Cardiac muscle cell (in vitro differentiated cells and primary cell): ENCODE measurements around the gene OPN4. TPM values are rescaled to one million over a fixed set of nuclear protein-coding genes. Genes with fewer than 3 reads are reported as not detected.

Experiments used
- DNase-seq, 2 donors: peaks; one replicate each; pipeline versions ENCODE4 v3.0.0 to v3.0.0-alpha.2; 2010 to 2017; ENCODE audit warnings: low read depth in 1 of 2, low spot score in 1 of 2
- H3K27ac ChIP-seq: fragments of 200-600 bp; sonication (generic); 2 replicates; pipeline ENCODE4 v1.5.1; 2016
- H3K27me3 ChIP-seq: fragments of 200-600 bp; sonication (generic); 2 replicates; pipeline ENCODE4 v1.6.0; 2016; ENCODE audit warnings: control low read depth
- H3K36me3 ChIP-seq: fragments of 200-600 bp; sonication (generic); 2 replicates; pipeline ENCODE4 v1.5.1; 2016; ENCODE audit warnings: control low read depth
- H3K4me1 ChIP-seq: fragments of 200-600 bp; sonication (generic); 2 replicates; pipeline ENCODE4 v1.8.1; 2017; ENCODE audit warnings: low read depth, mild to moderate bottlenecking, mixed run types
- H3K4me3 ChIP-seq: fragments of 200-600 bp; sonication (generic); 2 replicates; pipeline ENCODE4 v1.5.1; 2016; ENCODE audit warnings: mild to moderate bottlenecking
- H3K9me3 ChIP-seq: fragments of 200-600 bp; sonication (generic); 2 replicates; pipeline ENCODE4 v1.5.1; 2017; ENCODE audit warnings: low read depth, mild to moderate bottlenecking, control low read depth
- polyA plus RNA-seq: library from polyadenylated mRNA; unstranded; fragments of >200 nt; fragmentation: Nextera tagmentation; extraction: Ambion mirVana; gene quantifications from 2 replicates; pipeline ENCODE4 v1.2.1, GENCODE V29; 2016
- total RNA-seq: library from RNA; depleted of rRNA; stranded (reverse); fragments of >200 nt; gene quantifications from 2 replicates; pipeline ENCODE4 v1.2.3, GENCODE V29; 2016
- TF ChIP-seq, protein P1 (sequence below): IDR thresholded peaks from 2 replicates; pipeline ENCODE4 v1.5.1; 2012; ENCODE audit warnings: low read depth, mild to moderate bottlenecking, low read length

OPN4 gene
- total and polyA plus RNA-seq, 2 experiments from 2014 or later, result 0.18 TPM; not detected in 1

DNA sequence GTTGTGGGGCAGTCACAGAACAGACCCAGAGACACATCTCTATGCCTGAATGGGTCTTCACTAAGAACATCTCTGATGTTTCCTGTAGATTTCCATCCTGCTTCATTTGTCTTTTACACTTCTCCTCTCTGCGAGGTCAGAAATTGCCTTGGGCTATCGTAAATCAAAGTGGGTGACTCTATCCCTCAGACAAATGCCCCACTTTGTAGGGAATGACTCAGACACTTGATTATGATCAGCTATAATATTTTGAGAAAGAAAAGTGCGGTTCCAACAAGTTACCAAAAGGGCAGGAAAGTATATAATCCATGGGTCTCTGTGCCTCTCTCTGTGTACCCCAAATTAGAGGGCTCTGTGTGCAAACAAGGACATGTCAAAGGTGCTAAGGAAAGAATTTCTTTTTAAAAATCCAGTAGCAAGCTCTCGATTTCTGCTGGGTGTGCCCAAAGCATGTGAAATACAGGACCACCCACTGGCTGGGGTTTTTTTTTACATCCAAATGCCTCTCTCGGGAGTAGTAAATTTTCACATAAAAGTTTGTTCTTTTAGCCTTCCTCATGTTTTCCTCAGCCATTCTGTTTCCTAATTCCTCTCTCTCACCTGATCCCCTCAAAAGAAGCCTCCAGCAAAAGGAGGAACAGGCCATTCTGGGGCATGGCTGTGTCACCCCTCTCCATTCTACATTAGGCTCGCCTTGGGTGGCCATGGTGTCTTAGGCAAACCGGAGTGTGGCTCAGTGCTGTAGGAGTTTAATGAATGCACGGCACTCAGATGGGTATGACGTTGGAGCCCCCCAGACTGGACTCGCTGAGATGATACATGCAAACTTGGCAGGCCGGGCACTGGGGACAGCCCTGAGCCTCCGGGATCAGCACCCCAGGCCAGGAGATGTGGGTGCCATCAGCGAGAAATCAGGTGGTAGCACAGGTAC, 6.3 kb upstream of the OPN4 start:
- Histone ChIP-seq H3K27ac (no peak overlapping the region), H3K27me3 (no peaks in the 10 kb centered on the region), H3K4me3 (no peak overlapping the region), H3K4me1 (peaks cover 29% of the 10 kb centered on the region), H3K9me3 (no peaks in the 10 kb centered on the region), H3K36me3 (no peaks in the 10 kb centered on the region)
- no peak for DNase-seq
- TF ChIP-seq, protein P1, sequence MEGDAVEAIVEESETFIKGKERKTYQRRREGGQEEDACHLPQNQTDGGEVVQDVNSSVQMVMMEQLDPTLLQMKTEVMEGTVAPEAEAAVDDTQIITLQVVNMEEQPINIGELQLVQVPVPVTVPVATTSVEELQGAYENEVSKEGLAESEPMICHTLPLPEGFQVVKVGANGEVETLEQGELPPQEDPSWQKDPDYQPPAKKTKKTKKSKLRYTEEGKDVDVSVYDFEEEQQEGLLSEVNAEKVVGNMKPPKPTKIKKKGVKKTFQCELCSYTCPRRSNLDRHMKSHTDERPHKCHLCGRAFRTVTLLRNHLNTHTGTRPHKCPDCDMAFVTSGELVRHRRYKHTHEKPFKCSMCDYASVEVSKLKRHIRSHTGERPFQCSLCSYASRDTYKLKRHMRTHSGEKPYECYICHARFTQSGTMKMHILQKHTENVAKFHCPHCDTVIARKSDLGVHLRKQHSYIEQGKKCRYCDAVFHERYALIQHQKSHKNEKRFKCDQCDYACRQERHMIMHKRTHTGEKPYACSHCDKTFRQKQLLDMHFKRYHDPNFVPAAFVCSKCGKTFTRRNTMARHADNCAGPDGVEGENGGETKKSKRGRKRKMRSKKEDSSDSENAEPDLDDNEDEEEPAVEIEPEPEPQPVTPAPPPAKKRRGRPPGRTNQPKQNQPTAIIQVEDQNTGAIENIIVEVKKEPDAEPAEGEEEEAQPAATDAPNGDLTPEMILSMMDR, result no peak

DNA sequence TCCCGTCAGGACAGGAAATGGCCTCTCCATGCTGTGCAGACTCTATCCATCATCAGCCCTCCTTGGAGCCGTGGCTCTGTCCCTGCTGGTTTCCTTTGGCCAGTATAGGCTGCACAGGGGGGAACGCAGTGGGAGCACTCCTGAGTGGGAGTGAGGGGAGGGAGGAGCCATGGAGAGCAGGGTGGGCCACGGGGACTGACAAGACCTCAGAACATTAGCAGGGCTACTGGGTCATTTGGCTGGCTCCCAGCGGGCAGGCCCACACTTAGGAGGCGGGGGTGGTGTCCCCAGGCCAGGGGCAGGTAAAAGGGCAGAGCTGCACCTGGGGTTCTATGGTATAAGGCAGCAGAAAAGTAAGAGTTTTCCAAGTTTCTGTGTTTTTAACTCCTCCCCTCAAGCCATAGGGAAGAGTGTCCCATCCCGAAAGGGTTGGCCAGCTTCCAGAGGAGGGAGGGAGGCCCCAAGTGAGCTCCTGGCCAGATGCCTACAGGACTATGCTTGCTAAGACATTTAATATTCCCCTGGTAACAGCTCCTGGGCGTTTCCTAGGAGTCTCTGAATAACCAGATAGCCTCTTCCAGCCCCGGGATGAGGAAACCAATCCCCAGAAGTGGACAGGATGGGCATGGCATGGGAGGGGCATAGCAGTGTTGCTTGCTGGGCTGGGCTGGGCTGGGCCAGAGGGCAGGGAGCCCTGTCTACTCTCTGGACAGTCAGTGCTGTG, 5.5 kb upstream of the OPN4 start:
- no peak overlapping the region for H3K4me3 ChIP-seq
- H3K36me3 ChIP-seq, result no peaks in the 10 kb centered on the region
- no peaks in the 10 kb centered on the region for H3K27me3 ChIP-seq
- peak in 1 of 2 donors; percentile 89 for DNase-seq
- H3K27ac ChIP-seq, result peak overlapping the region; percentile 28
- TF ChIP-seq, protein P1, result no peak
- H3K9me3 ChIP-seq, result no peaks in the 10 kb centered on the region
- H3K4me1 ChIP-seq, result peaks cover 29% of the 10 kb centered on the region

- DNase-seq, result no peak
- Histone ChIP-seq H3K27me3 (no peaks in the 10 kb centered on the region), H3K4me3 (no peak overlapping the region), H3K9me3 (no peaks in the 10 kb centered on the region), H3K36me3 (no peaks in the 10 kb centered on the region), H3K4me1 (peaks cover 29% of the 10 kb centered on the region), H3K27ac (peak overlapping the region; percentile 28)
- TF ChIP-seq, protein P1, result no peak
Observed at GRCh38 chr10:86649471-86650150, 4.7 kb upstream of the OPN4 start.

DNA sequence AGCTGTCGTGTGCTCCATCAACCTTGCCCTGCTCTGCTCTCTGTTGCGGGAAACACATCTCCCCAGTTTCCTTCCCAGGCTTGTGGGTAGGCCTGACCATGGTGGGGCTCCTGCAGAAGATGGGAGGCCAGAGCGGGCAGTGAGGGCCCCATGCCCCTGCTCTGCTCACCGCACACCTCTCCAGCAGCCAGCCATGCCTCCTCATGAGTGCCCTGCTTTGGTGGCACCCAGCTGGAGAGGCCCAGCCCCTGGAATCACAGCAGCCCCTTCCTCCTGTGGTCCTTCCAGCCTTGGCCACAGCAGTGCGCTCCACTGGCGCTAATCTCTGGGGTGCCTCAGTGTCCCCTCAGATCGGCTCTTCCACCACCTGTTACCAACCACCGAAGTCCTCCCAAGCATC, 4.2 kb upstream of the OPN4 start:
- peaks cover 29% of the 10 kb centered on the region for H3K4me1 ChIP-seq
- TF ChIP-seq, protein P1, result no peak
- no peaks in the 10 kb centered on the region for H3K9me3 ChIP-seq
- H3K27ac ChIP-seq, result no peak overlapping the region
- H3K27me3 ChIP-seq, result no peaks in the 10 kb centered on the region
- H3K4me3 ChIP-seq, result no peak overlapping the region
- DNase-seq, result no peak
- no peaks in the 10 kb centered on the region for H3K36me3 ChIP-seq

- no peak overlapping the region for H3K27ac ChIP-seq
- no peaks in the 10 kb centered on the region for H3K9me3 ChIP-seq
- no peaks in the 10 kb centered on the region for H3K27me3 ChIP-seq
- H3K4me1 ChIP-seq, result peaks cover 29% of the 10 kb centered on the region
- H3K4me3 ChIP-seq, result no peak overlapping the region
- no peaks in the 10 kb centered on the region for H3K36me3 ChIP-seq
- TF ChIP-seq, protein P1, result no peak
- no peak for DNase-seq
Observed at GRCh38 chr10:86651021-86651471, 3.3 kb upstream of the OPN4 start.
